ENCODE measurements around the gene GAS2L2.
"Not testable (repeated sequence)": the region's sequence is repeated elsewhere in the genome, so short reads cannot be mapped to it uniquely, and the experiment has no call there.

The GAS2L2 gene

DNA sequence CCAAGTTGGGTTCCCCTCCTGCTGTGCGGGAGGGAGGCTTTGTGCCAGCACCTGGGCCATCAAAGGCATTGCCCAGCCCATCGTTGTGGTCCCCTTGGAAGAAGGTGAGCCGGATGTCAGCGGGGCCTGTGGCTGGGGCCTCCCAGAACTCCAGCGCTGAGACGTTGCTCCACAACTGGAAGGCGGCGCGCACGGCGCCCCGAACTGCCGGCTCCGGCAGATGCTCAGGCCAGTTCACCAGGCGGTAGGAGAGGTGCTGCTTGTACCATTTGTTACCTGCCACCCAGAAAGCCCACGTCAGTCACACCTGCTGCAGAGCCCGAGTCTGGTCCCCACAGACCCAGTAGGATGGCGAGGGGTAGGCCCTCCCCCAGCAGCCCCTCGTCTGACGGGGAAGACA, 20.1 kb upstream of the GAS2L2 start:
- no peak for DNase-seq

DNA sequence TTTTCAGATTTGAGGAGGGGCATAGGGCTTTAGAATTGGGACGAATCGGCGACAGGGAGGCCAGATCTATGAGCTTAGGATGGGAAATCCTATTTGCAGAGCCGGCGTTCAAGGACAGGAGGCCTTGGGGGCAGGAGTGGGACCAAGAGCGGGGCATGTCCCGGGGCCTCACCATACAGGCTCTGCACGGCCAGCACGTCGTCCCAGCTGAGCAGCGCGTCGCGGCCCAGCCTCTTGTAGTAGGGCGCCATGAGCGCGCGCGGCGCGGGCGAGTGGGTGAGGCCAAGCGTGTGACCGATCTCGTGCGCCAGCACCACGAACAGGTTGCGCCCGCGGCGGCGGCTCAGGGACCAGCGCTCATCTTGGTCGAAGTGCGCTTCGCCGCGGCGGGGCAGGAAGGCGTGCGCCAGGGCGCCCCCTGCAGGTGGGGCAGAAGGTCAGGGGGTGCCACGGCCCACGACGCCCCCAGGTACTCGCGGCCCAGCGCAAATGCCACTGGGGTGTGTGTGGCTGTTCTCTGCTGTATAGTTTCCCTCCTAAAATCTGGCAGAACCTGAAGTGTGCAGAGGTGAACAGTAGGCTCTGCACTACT, 17.0 kb upstream of the GAS2L2 start:
- DNase-seq = no peak

DNA sequence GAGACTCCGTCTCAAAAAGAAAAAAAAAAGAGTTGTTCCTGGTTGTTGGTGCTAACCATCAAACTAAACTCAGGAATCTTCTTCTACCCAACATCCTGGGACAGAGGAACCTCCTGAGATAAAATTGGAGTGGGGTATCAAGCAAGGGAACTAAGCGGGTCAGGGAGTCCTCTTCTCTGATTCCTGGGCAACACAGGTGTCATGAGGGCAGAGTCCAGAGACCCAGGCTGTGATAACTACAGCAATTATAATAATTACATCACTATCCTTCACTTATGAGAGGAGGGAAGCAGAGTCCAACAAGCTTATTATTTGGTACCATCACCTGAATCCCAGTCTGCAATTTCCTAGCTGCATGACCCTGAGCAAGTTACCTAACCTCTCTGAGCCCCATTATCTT, 15.8 kb upstream of the GAS2L2 start:
- DNase-seq = no peak

DNA sequence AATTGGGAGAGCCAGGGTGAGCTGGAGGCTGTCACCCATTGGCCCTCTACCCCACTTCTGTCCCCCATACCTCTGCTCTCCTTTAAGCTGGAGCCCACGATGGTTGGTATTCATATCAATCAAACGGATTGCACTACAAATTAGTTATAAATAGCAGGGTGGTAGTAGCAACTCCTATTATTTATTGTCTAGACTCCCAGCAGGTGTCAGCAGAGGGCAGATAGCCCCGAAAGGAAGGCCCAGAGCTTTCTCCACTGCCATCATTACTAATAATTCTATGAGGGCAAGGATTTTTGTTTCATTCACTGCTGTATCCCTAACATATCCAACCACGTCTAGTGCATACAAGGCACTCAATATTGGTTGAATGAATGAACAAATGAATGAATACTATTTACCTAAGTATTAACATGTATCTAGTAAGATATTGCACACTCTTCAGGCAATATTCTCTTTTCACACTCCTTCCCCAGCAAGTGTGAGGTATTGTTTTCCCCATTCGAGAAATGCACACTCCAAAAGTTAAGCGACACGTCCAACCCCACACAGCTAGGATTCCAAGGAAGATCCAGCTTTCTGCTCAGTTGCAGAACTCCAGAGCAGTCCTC, 14.0 kb upstream of the GAS2L2 start:
- peak in 1 of 2 experiments; percentile 9 for DNase-seq

DNA sequence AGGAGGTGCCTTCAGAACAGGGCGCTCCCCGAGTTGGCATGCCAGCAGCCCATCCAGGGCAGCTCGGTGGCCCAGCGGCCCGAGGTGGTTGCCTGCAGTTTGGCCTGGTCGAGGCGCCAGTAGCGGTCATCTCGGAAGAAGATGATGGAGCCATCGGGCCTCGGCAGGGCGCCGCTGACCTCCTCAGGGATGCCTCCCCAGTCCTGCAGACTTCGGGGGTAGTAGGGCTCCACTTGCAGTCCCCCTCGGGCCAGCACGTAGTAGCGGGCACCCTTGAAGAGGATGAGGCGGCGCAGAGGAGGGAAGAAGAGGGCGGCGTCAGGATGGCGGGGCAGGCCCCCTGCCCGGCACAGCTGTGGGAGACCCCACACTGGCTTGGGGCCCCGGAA, 13.4 kb upstream of the GAS2L2 start:
- no peak for DNase-seq

DNA sequence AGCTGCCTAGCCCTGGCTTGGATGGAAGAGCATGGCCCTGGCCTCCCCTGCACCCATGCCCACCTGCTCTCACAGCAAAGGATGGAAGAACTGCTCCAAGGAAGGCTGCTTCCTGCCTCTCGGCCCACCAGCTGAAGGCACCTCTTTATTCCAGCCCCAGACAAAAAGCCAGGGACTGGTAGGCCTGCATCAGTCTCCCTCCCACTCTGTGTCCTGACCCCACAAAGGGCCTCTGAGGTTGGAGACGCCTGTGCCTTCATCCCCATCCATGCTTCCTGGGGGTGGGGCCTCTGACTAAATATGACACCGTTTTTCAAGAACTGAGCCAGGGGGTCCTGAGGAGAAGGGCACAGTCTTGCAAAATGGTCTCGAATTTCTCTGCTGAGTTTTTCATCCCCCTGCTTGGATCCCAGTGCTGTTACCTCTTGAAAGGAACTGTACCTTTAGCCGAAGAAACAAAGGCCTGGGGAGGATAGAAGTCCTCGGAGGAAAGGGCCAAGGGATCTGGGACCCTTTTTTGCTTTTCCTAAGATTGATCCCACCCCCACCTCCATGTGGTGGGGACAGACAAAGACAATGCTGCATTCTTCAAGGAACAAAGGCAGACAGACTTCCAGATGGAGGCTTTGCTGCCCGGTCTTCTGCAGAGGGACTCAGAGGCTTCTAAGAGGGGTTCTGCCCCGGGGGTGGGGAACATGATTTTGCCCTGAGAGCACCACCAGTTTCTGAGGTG, 12.9 kb upstream of the GAS2L2 start:
- no peak for DNase-seq

DNA sequence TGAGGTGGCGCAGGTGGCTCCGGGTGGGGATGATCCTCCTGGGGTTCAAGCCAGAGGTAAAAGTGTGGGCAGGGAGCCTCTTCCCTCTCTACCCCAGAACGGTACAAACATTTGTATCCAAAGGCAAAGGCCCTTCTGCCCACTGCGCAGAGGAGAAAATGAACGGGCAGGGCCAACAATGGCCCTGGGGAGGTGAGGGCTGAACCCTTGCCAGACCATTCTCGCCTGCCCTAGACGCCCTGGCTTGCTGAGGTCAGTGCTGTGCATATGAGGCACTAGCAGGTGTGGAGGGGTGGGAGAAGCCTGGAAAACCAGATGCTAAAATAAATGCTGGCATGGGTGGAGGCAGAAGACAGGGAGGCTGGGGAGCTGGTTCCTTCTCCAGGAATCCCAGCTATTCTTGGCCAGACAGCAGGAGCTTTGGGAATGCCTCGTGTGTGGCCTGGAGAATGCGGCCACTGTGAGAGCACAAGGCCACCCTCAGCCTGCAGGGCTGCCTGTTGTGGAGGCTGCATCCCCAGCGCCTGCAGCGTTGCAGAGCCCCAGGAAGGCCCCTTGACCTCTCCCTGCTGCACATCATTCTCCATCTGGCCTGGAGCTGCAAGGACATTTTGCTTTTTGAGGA, 12.2 kb upstream of the GAS2L2 start:
- DNase-seq = no peak

DNA sequence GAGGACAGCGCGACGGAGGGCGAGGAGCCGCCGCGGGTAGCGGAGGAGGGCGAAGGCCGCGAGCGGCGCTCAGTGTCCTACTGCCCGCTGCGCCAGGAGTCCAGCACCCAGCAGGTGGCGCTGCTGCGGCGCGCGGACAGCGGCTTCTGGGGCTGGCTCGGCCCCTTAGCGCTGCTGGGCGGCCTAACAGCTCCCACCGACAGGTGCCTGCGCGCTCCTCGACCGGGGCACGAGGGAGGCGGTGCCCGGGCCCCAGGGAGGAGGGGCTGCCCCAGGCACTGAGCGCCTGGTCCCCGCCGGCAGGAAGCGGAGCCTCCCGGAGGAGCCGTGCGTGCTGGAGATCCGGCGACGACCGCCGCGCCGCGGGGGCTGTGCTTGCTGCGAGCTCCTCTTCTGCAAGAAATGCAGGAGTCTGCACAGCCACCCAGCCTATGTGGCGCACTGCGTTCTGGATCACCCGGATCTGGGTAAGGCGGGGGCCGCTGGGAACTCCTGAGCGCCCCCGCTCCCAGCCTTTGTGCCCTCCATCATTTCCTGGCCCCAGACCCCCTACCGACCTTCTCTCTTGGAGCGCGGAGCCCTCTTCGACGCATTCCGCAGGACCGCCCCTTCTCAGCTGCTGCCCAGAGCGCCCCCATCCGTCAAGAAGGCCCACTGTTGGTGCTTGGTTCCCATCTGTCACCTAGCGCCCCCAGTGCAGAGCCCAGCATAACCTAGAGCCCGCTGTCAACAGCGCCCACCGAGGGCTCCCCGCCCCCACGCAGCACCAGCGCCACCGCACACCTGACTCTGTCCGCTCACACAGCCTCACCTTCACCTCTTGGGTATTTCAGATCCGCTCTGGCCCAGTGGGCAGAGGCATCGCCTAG, 11.3 kb upstream of the GAS2L2 start:
- DNase-seq = peak; percentile 49 to 86

DNA sequence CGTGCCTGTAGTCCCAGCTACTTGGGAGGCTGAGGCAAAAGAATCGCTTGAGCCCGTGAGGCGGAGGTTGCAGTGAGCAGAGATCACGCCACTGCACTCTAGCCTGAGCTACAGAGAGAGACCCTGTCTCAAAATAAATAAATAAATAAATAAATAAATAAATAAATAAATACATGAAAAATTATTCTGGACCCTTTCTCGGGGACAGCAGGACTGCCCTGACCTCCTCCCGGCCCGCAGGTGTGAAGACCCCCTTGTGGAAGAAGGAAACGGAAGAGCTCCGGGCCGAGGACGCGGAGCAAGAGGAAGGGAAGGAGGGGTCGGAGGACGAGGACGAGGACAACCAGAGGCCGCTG, 10.7 kb upstream of the GAS2L2 start:
- DNase-seq = no peak

DNA sequence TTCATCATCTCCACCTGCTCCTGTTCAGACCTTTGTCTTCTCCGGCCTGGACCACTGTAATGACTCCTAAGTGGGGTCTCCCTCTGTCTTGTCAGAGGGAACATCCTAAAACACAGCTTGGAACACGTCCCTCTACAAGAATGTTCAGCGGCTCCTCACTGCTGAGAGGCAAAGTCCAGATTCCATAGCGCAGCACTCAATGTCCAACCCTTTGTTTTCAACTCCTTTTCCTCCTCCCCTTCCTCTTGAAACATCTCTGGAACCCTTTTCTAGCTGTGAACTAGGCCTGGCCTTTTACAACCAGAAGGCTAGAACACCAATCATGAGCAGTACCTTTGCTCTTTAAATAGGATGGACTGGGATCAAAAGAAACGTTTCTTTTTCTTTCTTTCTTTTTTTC, 8.6 kb upstream of the GAS2L2 start:
- DNase-seq = no peak

DNA sequence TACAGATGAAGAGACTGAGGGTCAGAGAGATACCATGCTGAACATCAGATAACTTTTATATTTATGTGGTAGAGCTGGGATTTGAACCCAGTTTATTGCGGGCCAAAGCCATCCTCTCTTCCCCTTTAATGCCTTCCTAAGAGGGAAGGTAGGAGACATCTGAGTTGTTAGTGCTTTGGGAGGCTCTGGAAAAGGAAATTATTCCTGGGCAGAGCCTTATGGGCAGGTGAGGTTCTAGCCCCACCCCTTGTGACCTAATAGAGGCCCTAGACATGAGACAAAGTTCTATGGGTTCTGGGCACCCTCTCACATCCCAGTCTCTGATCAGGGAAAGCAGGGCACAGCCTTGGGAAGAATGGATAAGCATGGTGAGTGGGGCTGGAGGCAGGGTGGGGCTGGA, 7.5 kb upstream of the GAS2L2 start, which contains the start of gene C17orf50:
TSS of gene C17orf50 (plus strand) at position 301 of the 400 bp plus-strand sequence. CDS start at position 356, 55 bp downstream.
- DNase-seq = no peak

DNA sequence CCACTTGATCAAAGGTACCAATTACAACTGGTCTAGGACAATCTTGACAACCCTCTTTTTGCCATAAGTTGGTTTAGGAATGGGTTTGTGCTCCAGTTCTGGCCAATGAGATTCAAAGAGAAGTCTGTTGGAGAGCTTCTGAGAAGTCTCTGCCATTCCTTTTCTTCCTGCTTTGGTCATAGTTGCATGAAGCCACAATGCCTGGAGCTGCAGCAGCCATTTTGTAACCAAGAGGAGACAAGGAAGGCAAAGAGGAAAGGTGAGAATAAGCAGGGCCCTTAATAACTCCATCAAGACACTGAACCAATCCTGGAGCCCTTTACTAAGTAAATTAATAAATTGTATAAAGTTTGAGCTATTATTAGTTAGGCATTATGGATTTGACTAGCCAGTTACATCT, 4.2 kb upstream of the GAS2L2 start:
- DNase-seq = no peak

DNA sequence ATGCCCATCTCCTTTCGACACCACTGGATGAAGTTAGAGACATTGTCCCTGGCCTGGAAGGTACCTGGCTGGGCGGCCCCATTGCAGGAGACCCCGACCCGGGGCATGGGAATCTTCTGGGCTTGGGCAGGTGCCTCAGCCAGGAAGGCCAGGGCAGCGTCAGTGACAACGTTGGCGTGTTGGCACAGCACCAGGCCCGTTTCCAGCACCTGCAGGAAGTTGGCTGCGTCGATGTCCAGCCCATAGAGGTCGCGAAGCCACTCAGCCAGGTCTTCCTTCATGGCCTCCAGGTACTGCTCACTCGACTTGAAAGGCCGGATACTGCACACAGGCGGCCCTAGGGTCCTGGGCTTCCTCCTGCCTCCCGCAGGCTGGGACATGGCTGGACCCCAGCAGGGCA, 568 bp downstream of the GAS2L2 start:
- no peak for DNase-seq

DNA sequence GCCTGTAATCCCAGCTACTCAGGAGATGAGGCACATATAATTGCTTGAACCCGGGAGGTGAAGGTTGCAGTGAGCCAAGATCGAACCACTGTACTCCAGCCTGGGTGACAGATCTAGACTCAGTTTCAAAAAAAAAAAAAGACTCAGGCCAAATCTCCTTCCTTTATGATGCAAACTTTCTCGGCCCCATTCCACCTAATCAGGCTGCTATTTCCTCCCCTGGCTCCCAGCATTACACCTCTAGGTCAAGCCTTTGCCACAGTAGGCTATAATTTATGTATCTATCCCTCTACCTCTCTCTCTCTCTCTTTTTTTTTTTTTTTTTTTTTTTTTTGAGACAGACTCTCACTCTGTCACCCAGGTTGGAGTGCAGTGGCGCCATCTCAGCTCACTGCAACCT, 1.5 kb downstream of the GAS2L2 start:
- not testable (repeated sequence) for DNase-seq

DNA sequence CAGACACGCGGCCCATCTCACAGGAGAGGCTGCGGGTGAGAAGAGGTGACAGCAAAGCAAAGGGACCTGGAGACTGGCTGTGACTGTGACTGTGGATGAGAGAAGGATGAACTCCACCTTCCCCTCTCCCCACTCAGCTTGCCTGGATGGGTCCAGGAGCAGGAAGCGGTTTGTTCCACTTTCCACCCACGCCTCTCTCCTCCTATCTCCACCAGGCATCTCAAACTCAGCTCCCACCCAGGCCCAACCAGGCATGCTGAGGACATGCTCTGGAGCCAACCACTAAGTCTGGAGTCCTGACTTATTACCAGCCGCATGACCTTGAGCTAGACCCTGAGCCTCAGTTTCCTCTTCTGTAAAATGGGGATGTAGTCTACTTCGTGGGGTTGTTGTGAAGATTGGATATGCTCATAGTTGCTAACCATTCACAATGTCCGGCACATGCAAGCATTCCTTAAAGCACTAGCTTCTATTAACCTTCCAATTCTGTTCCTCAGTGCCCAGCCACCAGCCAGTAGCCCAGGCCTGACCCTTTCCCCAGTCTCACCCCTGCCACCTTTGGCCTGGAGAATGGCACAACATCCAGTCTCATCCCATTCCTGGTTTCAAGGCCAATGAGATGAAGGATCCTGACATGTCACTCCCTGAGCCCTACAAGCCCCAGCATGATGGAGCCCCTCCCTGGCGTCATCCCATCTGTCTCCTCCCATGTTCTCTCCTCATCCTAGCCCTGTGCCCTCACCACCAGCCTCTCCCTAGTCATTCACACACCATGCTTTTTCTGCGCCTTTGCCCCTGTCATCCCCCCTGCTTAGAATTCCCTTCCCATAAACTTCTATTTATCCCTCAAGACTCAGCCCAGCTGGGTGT, 2.3 kb downstream of the GAS2L2 start:
- no peak for DNase-seq

DNA sequence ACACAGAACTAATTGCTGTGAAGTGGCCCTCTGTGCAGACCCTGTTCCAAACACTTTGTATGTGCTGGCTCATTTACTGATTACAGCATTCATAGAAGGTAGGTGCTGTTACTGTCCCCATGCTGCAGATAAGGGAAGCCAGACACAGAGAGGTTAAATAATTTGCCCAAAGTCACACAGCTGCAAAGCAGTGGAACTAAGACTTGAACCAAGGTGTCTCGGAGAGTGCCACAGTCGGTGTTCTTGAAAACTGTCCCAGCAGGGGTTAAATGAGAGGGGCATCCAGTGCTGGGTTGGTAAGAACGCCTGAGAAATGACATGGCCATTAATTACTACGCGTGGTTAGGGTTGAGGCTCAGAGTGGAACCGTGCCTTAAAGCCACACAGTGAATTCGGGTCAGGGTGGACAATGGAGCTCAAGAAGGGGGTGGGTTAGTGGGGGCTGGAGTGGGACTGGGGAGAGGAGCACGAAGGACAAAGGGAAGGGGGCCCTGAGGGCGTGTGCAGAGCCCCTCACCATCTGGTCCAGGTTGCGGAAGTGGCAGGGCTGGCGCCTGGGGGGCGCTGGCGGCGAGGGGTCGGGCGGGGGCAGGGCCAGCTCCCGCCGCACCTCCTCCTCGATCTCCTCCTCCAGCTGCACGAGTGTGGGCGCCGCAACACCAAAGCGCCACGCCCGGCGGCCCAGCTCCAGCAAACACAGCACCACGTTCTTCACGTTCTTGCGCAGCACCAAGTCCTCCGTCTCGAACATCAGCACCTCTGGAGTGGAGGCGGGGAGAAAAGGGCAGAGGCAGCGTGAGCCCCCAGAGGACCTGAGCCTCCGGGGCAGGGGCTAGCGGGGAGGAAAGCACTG, 3.3 kb downstream of the GAS2L2 start:
- no peak for DNase-seq

DNA sequence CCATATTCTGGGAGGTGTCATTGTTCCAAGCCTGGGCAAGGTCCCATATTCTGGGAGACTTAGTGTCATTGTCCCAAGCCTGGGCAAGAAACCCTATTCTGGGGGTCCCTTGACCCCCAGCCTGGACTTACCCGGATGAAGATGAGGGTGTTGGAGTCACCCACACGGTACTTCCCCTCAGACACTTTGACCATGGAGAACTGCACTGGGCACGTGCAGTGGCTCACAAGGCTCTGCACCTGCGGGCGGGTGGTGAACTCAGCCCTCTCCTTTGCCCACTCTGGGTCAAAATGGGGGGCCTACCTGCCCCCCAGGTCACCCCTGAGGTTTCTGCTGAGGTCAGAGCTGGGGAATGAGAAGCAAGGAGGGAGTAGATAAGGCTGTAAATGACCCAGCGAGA, 4.1 kb downstream of the GAS2L2 start:
- no peak for DNase-seq

DNA sequence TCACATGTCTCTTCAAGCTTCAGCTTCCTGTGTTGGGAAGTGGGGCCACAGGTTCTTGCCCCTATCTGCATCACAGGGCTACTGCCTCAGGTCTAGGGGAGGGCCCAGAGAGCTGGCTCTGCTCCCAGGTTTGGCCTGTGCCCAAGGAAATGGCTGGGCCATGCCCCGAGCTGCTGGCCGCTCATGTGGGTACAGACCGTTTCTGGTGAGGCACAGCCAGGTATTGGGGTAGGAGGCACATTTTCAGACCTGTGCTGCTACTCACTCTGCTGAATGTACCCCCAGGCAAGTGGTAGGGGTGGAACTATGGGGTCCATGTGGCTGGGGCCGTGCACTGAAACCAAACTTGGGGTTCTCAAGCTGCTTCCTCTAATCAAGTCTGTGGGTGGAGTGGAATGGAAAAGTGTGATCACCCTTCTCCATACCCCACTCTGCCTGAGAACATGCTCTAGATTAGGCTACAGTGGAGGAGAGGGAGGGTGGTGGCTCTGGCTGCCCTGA, 4.6 kb downstream of the GAS2L2 start:
- no peak for DNase-seq

DNA sequence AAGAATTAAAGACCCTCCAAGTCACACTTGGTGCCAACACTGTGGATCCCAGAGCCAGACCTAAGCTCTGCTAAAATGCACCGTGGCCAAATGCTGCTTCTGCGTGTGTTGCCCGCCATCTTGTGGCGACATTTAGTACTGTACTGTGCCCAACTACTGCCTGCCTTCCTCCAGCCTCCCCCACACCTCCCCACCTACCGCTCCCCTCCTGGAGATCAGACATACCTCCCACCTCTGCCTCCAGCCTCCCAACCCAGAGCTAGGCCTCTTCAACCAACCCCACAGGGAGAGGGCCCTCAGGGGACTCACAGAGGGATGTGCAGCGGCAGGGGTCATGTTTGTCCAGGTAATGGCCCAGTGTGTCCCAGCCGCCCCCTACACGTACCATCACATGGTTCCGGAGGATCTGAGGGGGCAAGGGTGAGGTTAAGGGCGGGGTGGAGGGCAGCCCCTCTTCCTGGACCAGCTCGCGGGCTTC, 5.5 kb downstream of the GAS2L2 start:
- DNase-seq = peak in 1 of 2 experiments; percentile 65

DNA sequence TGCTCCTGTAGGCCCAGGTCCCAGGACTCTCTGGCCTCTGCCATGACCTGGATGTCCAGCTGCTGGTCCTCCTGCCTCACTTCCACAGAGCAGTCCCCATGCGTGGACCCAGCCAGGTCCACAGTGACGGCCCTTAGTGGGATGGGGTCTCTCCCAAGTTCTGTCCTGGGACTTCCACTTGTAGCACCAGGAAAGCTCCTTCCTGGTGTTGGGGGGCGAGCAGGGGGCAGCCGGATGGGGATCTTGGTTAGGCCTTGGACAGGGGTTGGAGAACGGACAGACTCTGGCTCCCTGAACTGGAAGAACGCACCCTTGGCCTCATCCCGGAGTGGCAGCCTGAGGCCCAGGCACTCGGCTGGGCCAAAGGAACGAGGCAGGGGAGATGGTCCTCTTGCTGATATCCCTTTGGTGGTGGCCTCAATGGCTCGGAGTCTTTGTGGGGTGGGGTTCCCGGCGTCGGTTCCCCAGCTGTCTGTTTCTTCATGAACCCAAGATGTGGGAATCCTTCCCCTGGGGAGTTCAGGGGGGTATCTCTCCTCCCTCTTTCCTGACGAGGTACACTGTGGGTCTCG, 7.2 kb downstream of the GAS2L2 start:
- no peak for DNase-seq

Measured in SW 1271 (cell line).